NCI-H2196 treated with DMSO at 0.1 percent for 48 hours (cell line): Measurements from ENCODE around the gene KCNAB1.
"Not testable (repeated sequence)": the region's sequence is repeated elsewhere in the genome, so short reads cannot be mapped to it uniquely, and the experiment has no call there.

ENCODE experiments used
- DNase-seq: peaks from one replicate; lab custom pipeline; 2025; ENCODE audit not compliant: unreplicated experiment; lab: John Stamatoyannopoulos, UW

Gene KCNAB1

GRCh38 chr3:156559321-156559720 is 438.9 kb downstream of the KCNAB1 start:
- no peak for DNase-seq

- DNase-seq, result no peak
These were observed 441.2 kb downstream of the KCNAB1 start for GRCh38 chr3:156561533-156561932.

- DNase-seq, result not testable (repeated sequence)
These were observed 442.1 kb downstream of the KCNAB1 start for GRCh38 chr3:156562486-156562885.

GRCh38 chr3:156563900-156564682 is 443.7 kb downstream of the KCNAB1 start:
- no peak for DNase-seq

GRCh38 chr3:156569016-156569415 is 448.6 kb downstream of the KCNAB1 start:
- DNase-seq, result not testable (repeated sequence)

- not testable (repeated sequence) for DNase-seq
These were observed 449.5 kb downstream of the KCNAB1 start for GRCh38 chr3:156569881-156570280.

GRCh38 chr3:156575641-156576040 is 455.3 kb downstream of the KCNAB1 start:
- DNase-seq, result no peak

GRCh38 chr3:156576051-156576450 is 455.7 kb downstream of the KCNAB1 start:
- no peak for DNase-seq

GRCh38 chr3:156576651-156577348 is 456.4 kb downstream of the KCNAB1 start:
- no peak for DNase-seq

- no peak for DNase-seq
These were observed 457.4 kb downstream of the KCNAB1 start for GRCh38 chr3:156577736-156578135.

GRCh38 chr3:156579427-156579851 is 459.1 kb downstream of the KCNAB1 start:
- DNase-seq, result no peak

- DNase-seq, result no peak
These were observed 460.7 kb downstream of the KCNAB1 start for GRCh38 chr3:156581033-156581432.

- DNase-seq, result no peak
These were observed 461.6 kb downstream of the KCNAB1 start for GRCh38 chr3:156581954-156582353.

- DNase-seq, result no peak
These were observed 462.3 kb downstream of the KCNAB1 start for GRCh38 chr3:156582532-156583183.

GRCh38 chr3:156583469-156583868 is 463.1 kb downstream of the KCNAB1 start:
- no peak for DNase-seq

GRCh38 chr3:156586905-156587759 is 466.8 kb downstream of the KCNAB1 start:
- no peak for DNase-seq

GRCh38 chr3:156587760-156588069 is 467.3 kb downstream of the KCNAB1 start:
- DNase-seq, result no peak
